OCI-LY7 (cell line): ENCODE results near the gene BHLHE41. TPM values are rescaled to one million over a fixed set of nuclear protein-coding genes. Genes with fewer than 3 reads are reported as not detected.

Experiments used
- BruUV-seq: library from RNA; stranded (reverse); fragments of 400-500 nt; replicated peaks from 2 replicates; lab custom pipeline; 2021; lab: Mats Ljungman, UMichigan
- CTCF ChIA-PET: fragments of 300-600 bp; sonication (Branson Sonifier 250); formaldehyde crosslinking; loops from one replicate; lab custom pipeline; 2022; ENCODE audit warnings: antibody characterized with exemption; ENCODE audit not compliant: unreplicated experiment; lab: Charles Lee
- POLR2A ChIA-PET: fragments of 300-600 bp; sonication (Branson Sonifier 250); formaldehyde crosslinking; loops from one replicate; lab custom pipeline; 2022; ENCODE audit warnings: antibody characterized with exemption; lab: Charles Lee
- DNase-seq: peaks from one replicate; pipeline ENCODE4 v3.0.0-alpha.2; 2015; ENCODE audit warnings: low spot score
- H2AFZ ChIP-seq: fragments of 200-600 bp; sonication (generic), shearing (Covaris generic); 2 replicates; pipeline ENCODE4 v1.6.1; 2014; ENCODE audit warnings: mild to moderate bottlenecking, antibody characterized with exemption, low read length, moderate library complexity
- H3K27ac ChIP-seq: fragments of 200-600 bp; sonication (generic); 2 replicates; pipeline ENCODE4 v1.5.1; 2014; ENCODE audit warnings: mixed run types, low read depth, mild to moderate bottlenecking, moderate library complexity, low read length, inconsistent platforms; ENCODE audit not compliant: poor library complexity, severe bottlenecking
- H3K36me3 ChIP-seq: fragments of 200-600 bp; sonication (generic); 2 replicates; pipeline ENCODE4 v1.6.1; 2014; ENCODE audit warnings: mild to moderate bottlenecking, antibody characterized with exemption, low read length, moderate library complexity, mixed read lengths; ENCODE audit not compliant: insufficient read depth
- H3K4me1 ChIP-seq: fragments of 200-600 bp; sonication (generic); 2 replicates; pipeline ENCODE4 v1.5.1; 2014; ENCODE audit warnings: mild to moderate bottlenecking, low read length; ENCODE audit not compliant: insufficient read depth, poor library complexity, severe bottlenecking
- H3K4me2 ChIP-seq: fragments of 200-600 bp; sonication (generic); 2 replicates; pipeline ENCODE4 v1.6.1; 2014; ENCODE audit warnings: mild to moderate bottlenecking, low read length
- H3K4me3 ChIP-seq: fragments of 200-600 bp; sonication (generic); 2 replicates; pipeline ENCODE4 v1.5.1; 2014; ENCODE audit warnings: mild to moderate bottlenecking, low read depth, low read length; ENCODE audit not compliant: poor library complexity, severe bottlenecking
- H3K79me2 ChIP-seq: fragments of 200-600 bp; sonication (generic); 2 replicates; pipeline ENCODE4 v1.6.1; 2016; ENCODE audit warnings: low read depth, mild to moderate bottlenecking, low read length, moderate library complexity, mixed read lengths; ENCODE audit not compliant: insufficient read depth
- H3K9me2 ChIP-seq: fragments of 200-600 bp; sonication (generic); 2 replicates; pipeline ENCODE4 v1.6.1; 2016; ENCODE audit warnings: mild to moderate bottlenecking, low read length, mixed read lengths; ENCODE audit not compliant: insufficient read depth
- H3K9me3 ChIP-seq: fragments of 200-600 bp; sonication (generic); 2 replicates; pipeline ENCODE4 v1.6.1; 2014; ENCODE audit warnings: mild to moderate bottlenecking, mixed run types, low read length, mixed read lengths
- H4K20me1 ChIP-seq: fragments of 200-600 bp; sonication (generic); 2 replicates; pipeline ENCODE4 v1.6.1; 2014; ENCODE audit warnings: mild to moderate bottlenecking, antibody characterized with exemption, low read length, moderate library complexity, mixed read lengths; ENCODE audit not compliant: insufficient read depth
- CTCF ChIP-seq: fragments of 200-600 bp; sonication (generic); conservative IDR thresholded peaks from 2 replicates; pipeline ENCODE4 v1.5.1; 2014; ENCODE audit warnings: mild to moderate bottlenecking, antibody characterized with exemption, low read length, moderate library complexity, mixed read lengths
- EZH2phosphoT487 ChIP-seq: fragments of 200-600 bp; sonication (generic); IDR thresholded peaks from 2 replicates; pipeline ENCODE4 v1.6.1; 2018; ENCODE audit warnings: low read depth, borderline replicate concordance, mild to moderate bottlenecking, mixed run types, antibody characterized with exemption, low read length, moderate library complexity, mixed read lengths
- intact Hi-C: fragments of 100-400 bp; cut with micrococcal nuclease; formaldehyde crosslinking; loops from one replicate; pipeline ENCODE4 v1.10.0; 2022; ENCODE audit not compliant: unreplicated experiment
- total RNA-seq, 2 experiments: library from RNA; depleted of rRNA in 1 of 2; stranded (reverse); fragments of >200 nt in 1 of 2; shearing (Covaris generic) in 1 of 2; gene quantifications; 2 replicates each; pipeline ENCODE4 v1.2.3, GENCODE V29; 2014 to 2022

The BHLHE41 gene
- total RNA-seq, 2 experiments from 2014 or later = not detected

GRCh38 chr12:26172539-26172938, 47.7 kb upstream of the BHLHE41 start:
- intact Hi-C loops = no loop called here
- no peaks in the 10 kb centered on the region for H4K20me1 ChIP-seq
- POLR2A ChIA-PET = no interaction called here
- H3K9me3 ChIP-seq = no peaks in the 10 kb centered on the region
- no peak overlapping the region for H2AFZ ChIP-seq
- H3K4me3 ChIP-seq = no peak overlapping the region
- no peak overlapping the region for H3K4me2 ChIP-seq
- no peak for TF ChIP-seq CTCF
- no peak for TF ChIP-seq EZH2phosphoT487
- no peak for DNase-seq
- CTCF ChIA-PET = interaction anchor here (0.6 kb wide), 1 partner anchor 224 kb away, joined by 3 read pairs; no protein-coding TSS in a partner anchor
- no peaks in the 10 kb centered on the region for H3K4me1 ChIP-seq
- no peaks in the 10 kb centered on the region for H3K79me2 ChIP-seq
- no peak overlapping the region for H3K27ac ChIP-seq
- no peaks in the 10 kb centered on the region for H3K9me2 ChIP-seq
- no peaks in the 10 kb centered on the region for H3K36me3 ChIP-seq
- no TSS peak for BruUV-seq

GRCh38 chr12:26172013-26172412, 47.2 kb upstream of the BHLHE41 start:
- ChIA-PET CTCF (no interaction called here), POLR2A (no interaction called here)
- no peak for DNase-seq
- Histone ChIP-seq H2AFZ (no peak overlapping the region), H3K36me3 (no peaks in the 10 kb centered on the region), H3K4me2 (no peak overlapping the region), H3K27ac (no peak overlapping the region), H3K9me2 (no peaks in the 10 kb centered on the region), H3K9me3 (no peaks in the 10 kb centered on the region), H3K4me1 (no peaks in the 10 kb centered on the region), H3K79me2 (no peaks in the 10 kb centered on the region), H4K20me1 (no peaks in the 10 kb centered on the region), H3K4me3 (no peak overlapping the region)
- TF ChIP-seq CTCF (no peak), EZH2phosphoT487 (no peak)
- no TSS peak for BruUV-seq
- intact Hi-C loops = no loop called here

- no TSS peak for BruUV-seq
- Histone ChIP-seq H2AFZ (no peak overlapping the region), H3K9me2 (no peaks in the 10 kb centered on the region), H4K20me1 (no peaks in the 10 kb centered on the region), H3K36me3 (no peaks in the 10 kb centered on the region), H3K79me2 (no peaks in the 10 kb centered on the region), H3K9me3 (no peaks in the 10 kb centered on the region), H3K4me3 (no peak overlapping the region), H3K4me1 (no peaks in the 10 kb centered on the region), H3K4me2 (no peak overlapping the region), H3K27ac (no peak overlapping the region)
- DNase-seq = no peak
- TF ChIP-seq CTCF = no peak
- no peak for TF ChIP-seq EZH2phosphoT487
- POLR2A ChIA-PET = interaction anchor here (0.6 kb wide), 1 partner anchor 105 kb away, joined by 4 read pairs; no protein-coding TSS in a partner anchor
- CTCF ChIA-PET = no interaction called here
- intact Hi-C loops = no loop called here
These were observed 39.3 kb upstream of the BHLHE41 start for GRCh38 chr12:26164118-26164517.
